Measurements from ENCODE around the gene RSPH9. TPM values are rescaled to one million over a fixed set of nuclear protein-coding genes. Genes with fewer than 3 reads are reported as not detected.

The RSPH9 gene
- total and polyA plus RNA-seq, 2 donors (not counting 3 experiments of a cell fraction or from before 2014, with no cell fraction given): 0.18 to 0.27 TPM

DNA sequence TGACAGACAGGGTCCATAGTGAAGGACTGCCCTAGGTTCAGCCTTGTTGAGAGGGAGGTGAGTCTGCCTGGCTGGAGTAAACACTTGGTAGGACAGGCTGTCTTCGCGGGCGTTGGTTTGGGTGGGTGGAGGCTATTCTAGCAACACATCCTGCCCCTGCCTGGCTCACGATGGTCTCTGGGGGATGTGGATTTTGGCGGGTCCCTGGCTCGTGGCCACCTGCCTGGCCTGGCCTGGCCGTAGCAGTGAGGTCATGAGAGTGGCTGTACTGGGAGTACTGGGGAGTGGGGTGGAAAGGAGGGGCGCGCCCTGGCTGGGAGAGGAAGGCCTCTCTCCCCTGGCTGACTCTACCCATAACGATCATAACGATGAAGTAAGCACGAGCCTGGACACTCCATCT is 73.0 kb downstream of the RSPH9 start:
- CTCF ChIA-PET: interaction anchor here (1.5 kb wide), 1 partner anchor 52 kb away, joined by 4 read pairs; no protein-coding TSS in a partner anchor
- FAIRE-seq: no peak
- Histone ChIP-seq H3K79me2 (ENCODE audit: control insufficient read depth, insufficient read depth, low read length) (no peaks in the 10 kb centered on the region), H3K9me1 (replicated peaks; ENCODE audit: control insufficient read depth, extremely low read depth, insufficient read depth, low read length) (no peaks in the 10 kb centered on the region), H3K4me1 (ENCODE audit: control insufficient read depth, extremely low read depth, insufficient read depth, low read length) (peaks cover 8% of the 10 kb centered on the region), H3K36me3 (ENCODE audit: control insufficient read depth in 2 of 2, extremely low read depth in 1 of 2, insufficient read depth in 2 of 2, low read length in 2 of 2) (no peaks in the 10 kb centered on the region), H4K20me1 (replicated peaks; ENCODE audit: control insufficient read depth, extremely low read depth, insufficient read depth, low read length) (no peaks in the 10 kb centered on the region), H3K9me3 (replicated peaks; ENCODE audit: control insufficient read depth, insufficient read depth, low read length) (no peaks in the 10 kb centered on the region), H2AFZ (ENCODE audit: low read depth, low read length) (no peak overlapping the region), H3K27me3 (ENCODE audit: control insufficient read depth in 2 of 2, insufficient read depth in 2 of 2, low read length in 2 of 2) (no peaks in the 10 kb centered on the region), H3K4me2 (ENCODE audit: insufficient read depth, low read length) (no peak overlapping the region), H3K9ac (replicated peaks; ENCODE audit: extremely low read depth, insufficient read depth, low read length) (no peak overlapping the region), H3K27ac (ENCODE audit: insufficient read depth, low read depth, low read length) (no peak overlapping the region), H3K4me3 (replicated peaks in 1 of 3; ENCODE audit: insufficient read depth in 1 of 3, low read depth in 1 of 3, low read length in 3 of 3) (no peak overlapping the region)
- no peak for TF ChIP-seq FOS (IDR thresholded peaks at IDR 0.05; ENCODE audit: borderline replicate concordance, insufficient read depth, low read length)
- no peak for TF ChIP-seq MYC (IDR thresholded peaks at IDR 0.05; ENCODE audit: low read depth, low read length)
- TF ChIP-seq, protein P1, sequence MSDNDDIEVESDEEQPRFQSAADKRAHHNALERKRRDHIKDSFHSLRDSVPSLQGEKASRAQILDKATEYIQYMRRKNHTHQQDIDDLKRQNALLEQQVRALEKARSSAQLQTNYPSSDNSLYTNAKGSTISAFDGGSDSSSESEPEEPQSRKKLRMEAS (IDR thresholded peaks at IDR 0.05; ENCODE audit: insufficient read depth, insufficient read length): no peak
- BruUV-seq (replicated peaks): no TSS peak
- POLR2A ChIA-PET: no interaction called here
- intact Hi-C loops (cut with micrococcal nuclease) (no loop called here), dilution Hi-C loops (cut with MboI; ENCODE audit: extremely low pct_ligation_motif_present, low sequenced_read_pairs) (no loop called here)
- DNase-seq (ENCODE audit: low read depth, low spot score): no peak

DNA sequence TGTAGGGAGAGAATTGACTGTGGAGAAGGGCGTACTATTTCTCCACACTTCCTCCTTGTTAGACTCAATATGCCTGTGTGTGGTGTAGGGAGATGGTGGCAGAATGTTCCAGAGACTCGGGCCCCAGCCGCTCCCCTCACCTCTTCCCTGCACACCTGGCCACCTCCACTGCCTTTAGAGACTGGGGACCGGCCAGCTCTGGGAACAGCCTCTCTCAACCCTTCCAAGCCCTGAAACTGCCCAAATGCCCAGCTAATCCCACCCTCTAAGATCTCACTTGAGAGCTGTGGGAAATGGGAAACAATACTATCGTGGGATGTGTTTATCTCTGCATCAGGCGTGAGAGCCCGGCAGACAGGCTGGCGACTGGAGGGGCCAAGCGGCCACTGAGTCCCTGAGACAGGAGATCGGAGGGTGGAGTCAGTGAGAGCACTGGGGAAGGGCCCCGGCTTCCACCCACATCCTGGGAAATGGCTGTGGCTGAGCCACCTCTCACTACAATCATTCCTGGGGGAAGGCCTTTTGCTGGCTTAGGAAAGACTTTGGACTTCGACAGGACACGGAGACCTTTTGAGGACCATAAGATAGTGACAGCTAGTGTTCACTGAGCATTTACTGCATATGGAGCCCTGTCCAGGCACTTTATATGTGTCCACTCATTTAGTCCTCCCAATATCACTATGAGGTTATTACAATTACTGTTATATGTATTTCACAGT is 73.7 kb downstream of the RSPH9 start:
- H3K27ac ChIP-seq (ENCODE audit: insufficient read depth, low read depth, low read length): no peak overlapping the region
- H3K27me3 ChIP-seq (ENCODE audit: control insufficient read depth in 2 of 2, insufficient read depth in 2 of 2, low read length in 2 of 2): no peaks in the 10 kb centered on the region
- CTCF ChIA-PET: interaction anchor here (0.8 to 1.9 kb wide), 3 partner anchors 12 to 51 kb away, joined by 3 to 4 read pairs (median 4); no protein-coding TSS in a partner anchor
- no peaks in the 10 kb centered on the region for H3K9me3 ChIP-seq (replicated peaks; ENCODE audit: control insufficient read depth, insufficient read depth, low read length)
- no TSS peak for BruUV-seq (replicated peaks)
- no peaks in the 10 kb centered on the region for H3K9me1 ChIP-seq (replicated peaks; ENCODE audit: control insufficient read depth, extremely low read depth, insufficient read depth, low read length)
- no peaks in the 10 kb centered on the region for H3K36me3 ChIP-seq (ENCODE audit: control insufficient read depth in 2 of 2, extremely low read depth in 1 of 2, insufficient read depth in 2 of 2, low read length in 2 of 2)
- no peaks in the 10 kb centered on the region for H4K20me1 ChIP-seq (replicated peaks; ENCODE audit: control insufficient read depth, extremely low read depth, insufficient read depth, low read length)
- DNase-seq (ENCODE audit: low read depth, low spot score) (no peak), FAIRE-seq (no peak)
- dilution Hi-C loops (cut with MboI; ENCODE audit: extremely low pct_ligation_motif_present, low sequenced_read_pairs) (no loop called here), intact Hi-C loops (cut with micrococcal nuclease) (no loop called here)
- POLR2A ChIA-PET: no interaction called here
- no peak overlapping the region for H2AFZ ChIP-seq (ENCODE audit: low read depth, low read length)
- no peak overlapping the region for H3K4me3 ChIP-seq (replicated peaks in 1 of 3; ENCODE audit: insufficient read depth in 1 of 3, low read depth in 1 of 3, low read length in 3 of 3)
- H3K4me2 ChIP-seq (ENCODE audit: insufficient read depth, low read length): no peak overlapping the region
- TF ChIP-seq EZH2 (IDR thresholded peaks at IDR 0.05; ENCODE audit: borderline replicate concordance, low read depth, low read length, severe bottlenecking) (no peak), MYC (IDR thresholded peaks at IDR 0.05; ENCODE audit: low read depth, low read length) (no peak)
- TF ChIP-seq, protein P2, sequence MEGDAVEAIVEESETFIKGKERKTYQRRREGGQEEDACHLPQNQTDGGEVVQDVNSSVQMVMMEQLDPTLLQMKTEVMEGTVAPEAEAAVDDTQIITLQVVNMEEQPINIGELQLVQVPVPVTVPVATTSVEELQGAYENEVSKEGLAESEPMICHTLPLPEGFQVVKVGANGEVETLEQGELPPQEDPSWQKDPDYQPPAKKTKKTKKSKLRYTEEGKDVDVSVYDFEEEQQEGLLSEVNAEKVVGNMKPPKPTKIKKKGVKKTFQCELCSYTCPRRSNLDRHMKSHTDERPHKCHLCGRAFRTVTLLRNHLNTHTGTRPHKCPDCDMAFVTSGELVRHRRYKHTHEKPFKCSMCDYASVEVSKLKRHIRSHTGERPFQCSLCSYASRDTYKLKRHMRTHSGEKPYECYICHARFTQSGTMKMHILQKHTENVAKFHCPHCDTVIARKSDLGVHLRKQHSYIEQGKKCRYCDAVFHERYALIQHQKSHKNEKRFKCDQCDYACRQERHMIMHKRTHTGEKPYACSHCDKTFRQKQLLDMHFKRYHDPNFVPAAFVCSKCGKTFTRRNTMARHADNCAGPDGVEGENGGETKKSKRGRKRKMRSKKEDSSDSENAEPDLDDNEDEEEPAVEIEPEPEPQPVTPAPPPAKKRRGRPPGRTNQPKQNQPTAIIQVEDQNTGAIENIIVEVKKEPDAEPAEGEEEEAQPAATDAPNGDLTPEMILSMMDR (IDR thresholded peaks at IDR 0.05; ENCODE audit: extremely low read depth in 1 of 2, insufficient read depth in 1 of 2, low read depth in 1 of 2, low read length in 2 of 2): no peak
- peaks cover 8% of the 10 kb centered on the region for H3K4me1 ChIP-seq (ENCODE audit: control insufficient read depth, extremely low read depth, insufficient read depth, low read length)
- no peaks in the 10 kb centered on the region for H3K79me2 ChIP-seq (ENCODE audit: control insufficient read depth, insufficient read depth, low read length)
- H3K9ac ChIP-seq (replicated peaks; ENCODE audit: extremely low read depth, insufficient read depth, low read length): no peak overlapping the region

Measured in endothelial cell of umbilical vein (primary cell).